Natural killer cell (primary cell): ENCODE results near the gene ZNF787. TPM values are rescaled to one million over a fixed set of nuclear protein-coding genes. Genes with fewer than 3 reads are reported as not detected.

ENCODE experiments used
- ATAC-seq, 3 donors: fragments of 150-1000 bp in 2 of 3; fragments of 200-7000 bp in 1 of 3; cut with Tn5 transposase; 1 replicate in 1 of 3; 2 replicates in 2 of 3; pipeline ENCODE4 v1.10.0; 2021; ENCODE audit warnings: mild to moderate bottlenecking in 2 of 3, moderate library complexity in 2 of 3
- DNase-seq, 2 donors: peaks; one replicate each; pipeline versions ENCODE4 v3.0.0 to v3.0.0-alpha.2; 2013 to 2021; ENCODE audit warnings: mixed read lengths in 1 of 2
- H3K27ac ChIP-seq: one replicate; pipeline ENCODE4 v1.5.1; 2013; ENCODE audit warnings: mild to moderate bottlenecking, low read length
- H3K27me3 ChIP-seq: one replicate; pipeline ENCODE4 v1.6.1; 2013; ENCODE audit warnings: low read length; ENCODE audit not compliant: control insufficient read depth, insufficient read depth
- H3K36me3 ChIP-seq: one replicate; pipeline ENCODE4 v1.6.1; 2013; ENCODE audit warnings: low read length; ENCODE audit not compliant: control insufficient read depth, insufficient read depth
- H3K4me1 ChIP-seq: one replicate; pipeline ENCODE4 v1.6.1; 2013; ENCODE audit warnings: low read length; ENCODE audit not compliant: control insufficient read depth, insufficient read depth
- H3K4me3 ChIP-seq: one replicate; pipeline ENCODE4 v1.5.1; 2013; ENCODE audit warnings: low read length
- H3K9me3 ChIP-seq: one replicate; pipeline ENCODE4 v1.6.1; 2013; ENCODE audit warnings: low read length; ENCODE audit not compliant: control insufficient read depth, insufficient read depth
- H3K27ac Mint-ChIP-seq, 2 donors: one replicate each; pipeline ENCODE4 v1.8.0; 2022; ENCODE audit warnings: mild to moderate bottlenecking in 2 of 2, mixed read lengths in 2 of 2, moderate library complexity in 1 of 2
- H3K27me3 Mint-ChIP-seq, 2 donors: one replicate each; pipeline ENCODE4 v1.8.0; 2022; ENCODE audit warnings: low read depth in 2 of 2, mixed read lengths in 2 of 2
- H3K36me3 Mint-ChIP-seq: one replicate; pipeline ENCODE4 v1.8.0; 2022; ENCODE audit warnings: mixed read lengths
- H3K4me1 Mint-ChIP-seq, 2 donors: one replicate each; pipeline ENCODE4 v1.8.0; 2022; ENCODE audit warnings: mixed read lengths in 2 of 2
- H3K4me3 Mint-ChIP-seq: one replicate; pipeline ENCODE4 v1.8.0; 2022; ENCODE audit warnings: mild to moderate bottlenecking, moderate library complexity, mixed read lengths
- H3K9me3 Mint-ChIP-seq, 2 donors: one replicate each; pipeline ENCODE4 v1.8.0; 2022; ENCODE audit warnings: mixed read lengths in 2 of 2
- CTCF ChIP-seq: fragments of 200-600 bp; IDR thresholded peaks from one replicate; pipeline ENCODE4 v1.8.0; 2022; ENCODE audit warnings: antibody characterized with exemption
- WGBS: methylation state at CpG from one replicate; pipeline ENCODE4 v1.1.7; 2013; ENCODE audit warnings: missing lambda C conversion rate; ENCODE audit not compliant: insufficient coverage; 5-methylcytosine and 5-hydroxymethylcytosine counted together
- intact Hi-C: fragments of 100-400 bp; cut with micrococcal nuclease; formaldehyde crosslinking; loops from one replicate; pipeline ENCODE4 v1.14.2; 2022
- total RNA-seq, 4 donors: library from RNA; stranded (reverse); fragments of 120-200 nt in 1 of 4; gene quantifications; one replicate each; pipeline versions ENCODE4 v1.2.3 to v1.2.4, GENCODE V29; 2013 to 2022

Gene ZNF787
- total RNA-seq, 3 donors from 2014 or later (not counting 1 experiment from before 2014, with no cell fraction given), result 23.9 to 42.0 (median 36.9) TPM

- H3K36me3 ChIP-seq, result peaks cover 30% of the 10 kb centered on the region
- no peaks in the 10 kb centered on the region for H3K27me3 ChIP-seq
- 86% methylated on average over 34 of the region's 34 CpGs for WGBS
- H3K36me3 Mint-ChIP-seq, result no peaks in the 10 kb centered on the region
- H3K4me1 ChIP-seq, result peaks cover 24% of the 10 kb centered on the region
- H3K4me3 ChIP-seq, result no peak overlapping the region
- no peak for TF ChIP-seq CTCF
- ATAC-seq, result no peak
- peaks cover 16 to 38% of the 10 kb centered on the region in 2 donors for H3K4me1 Mint-ChIP-seq
- H3K9me3 Mint-ChIP-seq, result no peaks in the 10 kb centered on the region
- H3K27me3 Mint-ChIP-seq, result no peaks in the 10 kb centered on the region
- no peak overlapping the region for H3K27ac ChIP-seq
- no peak for DNase-seq
- H3K9me3 ChIP-seq, result no peaks in the 10 kb centered on the region
- H3K27ac Mint-ChIP-seq, result peak overlapping the region; percentile 23 to 73
- intact Hi-C loops, result loop anchor here (10.0 kb wide), 1 partner anchor 73 kb away; the partner anchor contains the start of gene GALP
- H3K4me3 Mint-ChIP-seq, result no peak overlapping the region
Measured at GRCh38 chr19:56101746-56102535, 19.2 kb downstream of the ZNF787 start.

GRCh38 chr19:56101095-56101494, 20.0 kb downstream of the ZNF787 start:
- no peaks in the 10 kb centered on the region for H3K36me3 Mint-ChIP-seq
- H3K4me3 ChIP-seq, result no peak overlapping the region
- no peak for ATAC-seq
- H3K9me3 ChIP-seq, result no peaks in the 10 kb centered on the region
- no peak for DNase-seq
- intact Hi-C loops, result loop anchor here (10.0 kb wide), 1 partner anchor 74 kb away; the partner anchor contains the start of gene GALP
- H3K27ac ChIP-seq, result no peak overlapping the region
- no peaks in the 10 kb centered on the region for H3K27me3 Mint-ChIP-seq
- no peak overlapping the region for H3K4me3 Mint-ChIP-seq
- no peak for TF ChIP-seq CTCF
- peaks cover 16% of the 10 kb centered on the region for H3K4me1 ChIP-seq
- peak overlapping the region in 1 of 2 donors; percentile 20 for H3K27ac Mint-ChIP-seq
- H3K36me3 ChIP-seq, result peaks cover 28% of the 10 kb centered on the region
- 94% methylated on average over 25 of the region's 25 CpGs for WGBS
- H3K4me1 Mint-ChIP-seq, result peaks cover 7 to 30% of the 10 kb centered on the region in 2 donors
- H3K9me3 Mint-ChIP-seq, result no peaks in the 10 kb centered on the region
- H3K27me3 ChIP-seq, result no peaks in the 10 kb centered on the region

- Histone ChIP-seq H3K4me3 (no peak overlapping the region), H3K27me3 (no peaks in the 10 kb centered on the region), H3K27ac (no peak overlapping the region), H3K36me3 (peaks cover 28% of the 10 kb centered on the region), H3K4me1 (peaks cover 8% of the 10 kb centered on the region), H3K9me3 (no peaks in the 10 kb centered on the region)
- Mint-ChIP-seq H3K27me3 (no peaks in the 10 kb centered on the region), H3K27ac (peak overlapping the region in 1 of 2 donors; percentile 40), H3K9me3 (no peaks in the 10 kb centered on the region), H3K4me1 (peaks cover 0 to 20% of the 10 kb centered on the region in 2 donors), H3K4me3 (no peak overlapping the region), H3K36me3 (no peaks in the 10 kb centered on the region)
- no peak for DNase-seq
- ATAC-seq, result no peak
- TF ChIP-seq CTCF, result no peak
- WGBS, result 98% methylated on average over 31 of the region's 31 CpGs
- intact Hi-C loops, result loop anchor here (10.0 kb wide), 1 partner anchor 75 kb away; the partner anchor contains the start of gene GALP
Measured at GRCh38 chr19:56099638-56100539, 21.2 kb downstream of the ZNF787 start.
